Astrocyte of the cerebellum (primary cell): Measurements from ENCODE around the gene DIAPH1.

Experiments used
- DNase-seq: peaks from one replicate; pipeline ENCODE4 v3.0.0-alpha.2; 2011; ENCODE audit warnings: low read depth
- H3K4me3 ChIP-seq: 2 replicates; pipeline ENCODE4 v1.5.1; 2011; ENCODE audit warnings: mild to moderate bottlenecking, low read depth, low read length, moderate library complexity
- in situ Hi-C: cut with HindIII; loops from 2 replicates; pipeline ENCODE4 v1.10.0; 2017; ENCODE audit warnings: low sequenced_read_pairs
- TF ChIP-seq, protein P1 (sequence below): IDR thresholded peaks from 2 replicates; pipeline ENCODE4 v1.5.1; 2012; ENCODE audit warnings: low read length, low read depth, moderate library complexity, mild to moderate bottlenecking; ENCODE audit errors: missing control alignments

The DIAPH1 gene

DNA sequence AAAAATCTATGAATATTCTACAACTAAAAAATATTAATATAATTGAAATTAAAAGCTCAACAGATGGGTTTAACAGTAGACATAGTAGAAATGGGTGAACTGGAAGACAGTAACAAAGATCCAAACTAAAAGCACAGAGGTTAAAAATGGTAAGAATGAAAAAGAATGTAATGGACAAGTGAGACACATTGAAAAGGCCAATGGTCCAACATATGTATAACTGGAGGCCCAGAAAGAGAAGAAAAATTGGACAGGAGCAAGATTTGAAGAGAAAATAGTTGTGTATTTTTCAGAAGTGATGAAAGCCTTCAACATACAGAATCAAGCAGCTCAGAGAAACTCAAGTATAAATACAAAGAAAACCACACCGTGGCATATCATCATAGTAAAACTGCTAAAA lies 71.3 kb downstream of the DIAPH1 start:
- TF ChIP-seq, protein P1, sequence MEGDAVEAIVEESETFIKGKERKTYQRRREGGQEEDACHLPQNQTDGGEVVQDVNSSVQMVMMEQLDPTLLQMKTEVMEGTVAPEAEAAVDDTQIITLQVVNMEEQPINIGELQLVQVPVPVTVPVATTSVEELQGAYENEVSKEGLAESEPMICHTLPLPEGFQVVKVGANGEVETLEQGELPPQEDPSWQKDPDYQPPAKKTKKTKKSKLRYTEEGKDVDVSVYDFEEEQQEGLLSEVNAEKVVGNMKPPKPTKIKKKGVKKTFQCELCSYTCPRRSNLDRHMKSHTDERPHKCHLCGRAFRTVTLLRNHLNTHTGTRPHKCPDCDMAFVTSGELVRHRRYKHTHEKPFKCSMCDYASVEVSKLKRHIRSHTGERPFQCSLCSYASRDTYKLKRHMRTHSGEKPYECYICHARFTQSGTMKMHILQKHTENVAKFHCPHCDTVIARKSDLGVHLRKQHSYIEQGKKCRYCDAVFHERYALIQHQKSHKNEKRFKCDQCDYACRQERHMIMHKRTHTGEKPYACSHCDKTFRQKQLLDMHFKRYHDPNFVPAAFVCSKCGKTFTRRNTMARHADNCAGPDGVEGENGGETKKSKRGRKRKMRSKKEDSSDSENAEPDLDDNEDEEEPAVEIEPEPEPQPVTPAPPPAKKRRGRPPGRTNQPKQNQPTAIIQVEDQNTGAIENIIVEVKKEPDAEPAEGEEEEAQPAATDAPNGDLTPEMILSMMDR, result no peak
- DNase-seq, result no peak

DNA sequence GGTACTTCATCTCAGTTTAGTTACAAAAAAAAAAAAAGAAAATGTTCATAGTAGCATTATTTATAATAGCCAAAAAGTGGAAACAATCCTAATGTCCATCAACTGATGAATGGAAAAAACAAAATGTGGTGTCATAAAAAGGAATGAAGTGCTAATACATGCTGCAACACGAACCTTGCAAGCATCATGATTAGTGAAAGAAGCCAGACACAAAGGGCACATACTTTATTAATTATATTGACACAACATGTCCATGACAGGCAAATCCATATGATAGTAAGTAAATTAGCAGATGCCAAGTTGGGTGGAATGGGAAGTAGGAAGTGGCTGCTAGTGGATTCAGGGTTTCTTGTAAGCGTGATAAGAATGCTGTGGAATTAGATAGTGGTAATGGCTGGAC lies 75.7 kb downstream of the DIAPH1 start:
- in situ Hi-C loops, result no loop called here
- TF ChIP-seq, protein P1, result no peak
- no peak for DNase-seq
- no peak overlapping the region for H3K4me3 ChIP-seq

More for the DNA sequence above, 71.3 kb downstream of the DIAPH1 start:
- no peak overlapping the region for H3K4me3 ChIP-seq
- in situ Hi-C loops, result no loop called here

DNA sequence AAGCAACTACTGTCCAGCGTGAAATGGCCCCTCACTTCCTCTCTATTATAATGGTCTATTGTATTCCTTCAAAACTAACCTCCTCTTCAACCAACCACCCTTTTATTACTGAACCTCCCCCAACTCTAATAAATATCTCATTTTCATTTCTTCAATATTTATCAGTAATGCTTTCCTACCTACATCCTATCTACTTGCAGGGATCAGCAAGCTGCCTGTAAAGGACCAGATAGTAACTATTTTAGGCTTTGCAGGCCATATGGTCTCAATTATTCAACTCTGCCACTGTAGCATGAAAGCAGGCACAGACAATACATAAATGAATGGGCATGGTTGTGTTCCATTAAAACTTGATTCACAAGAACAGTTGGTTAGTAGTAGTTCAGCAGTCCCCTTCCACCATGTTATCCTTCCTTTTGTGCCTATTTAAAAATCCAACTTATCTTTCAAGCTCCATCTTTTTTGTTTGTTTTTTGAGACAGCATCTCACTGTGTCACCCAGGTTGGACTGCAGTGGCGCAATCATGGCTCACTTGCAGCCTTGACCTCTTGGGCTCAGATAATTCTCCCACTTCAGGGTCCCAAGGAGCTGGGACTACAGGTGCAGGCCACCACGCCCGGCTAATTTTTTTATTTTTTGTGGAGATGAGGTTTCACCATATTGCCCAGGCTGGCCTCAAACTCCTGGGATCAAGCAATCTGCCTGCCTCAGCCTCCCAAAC lies 84.1 kb downstream of the DIAPH1 start:
- no peak overlapping the region for H3K4me3 ChIP-seq
- TF ChIP-seq, protein P1, result no peak
- in situ Hi-C loops, result no loop called here
- DNase-seq, result no peak

DNA sequence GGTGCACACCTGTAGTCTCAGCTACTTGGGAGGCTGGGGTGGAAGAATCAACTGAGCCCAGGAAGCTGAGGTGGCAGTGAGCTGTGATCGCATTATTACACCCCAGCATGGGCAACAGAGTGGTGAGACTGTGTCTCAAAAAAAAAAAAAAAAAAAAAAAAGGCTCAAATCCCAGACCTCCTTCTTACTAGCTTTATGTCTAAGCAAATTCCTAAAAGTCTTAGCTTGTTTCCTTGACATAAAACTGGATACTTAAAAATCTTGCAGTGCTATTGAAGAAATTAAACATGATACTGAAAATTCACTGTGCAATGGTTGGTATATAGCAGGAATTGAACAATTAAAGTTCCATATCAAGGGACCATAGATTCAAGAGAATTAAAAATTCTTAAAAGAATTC lies 84.9 kb downstream of the DIAPH1 start:
- DNase-seq, result no peak
- TF ChIP-seq, protein P1, result no peak
- in situ Hi-C loops, result no loop called here
- no peak overlapping the region for H3K4me3 ChIP-seq

DNA sequence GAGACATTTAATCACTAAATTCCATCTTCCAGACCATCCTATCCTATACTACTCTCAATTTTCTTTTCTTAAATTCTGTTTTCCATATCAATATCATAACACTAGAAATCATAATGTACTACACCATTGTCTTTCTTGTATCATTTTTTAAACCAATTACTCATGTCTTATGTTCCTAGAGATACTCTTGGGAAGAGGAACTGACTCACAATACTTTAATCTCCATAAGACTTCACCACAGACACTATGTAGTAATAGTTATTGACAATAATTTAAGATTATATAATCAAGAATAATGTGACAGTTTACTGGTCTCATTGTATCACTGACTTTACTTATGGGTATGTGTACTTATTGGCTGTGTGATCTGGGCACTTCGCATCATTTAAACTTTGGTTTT lies 86.1 kb downstream of the DIAPH1 start:
- TF ChIP-seq, protein P1, result no peak
- no peak for DNase-seq
- no peak overlapping the region for H3K4me3 ChIP-seq
- in situ Hi-C loops, result no loop called here

DNA sequence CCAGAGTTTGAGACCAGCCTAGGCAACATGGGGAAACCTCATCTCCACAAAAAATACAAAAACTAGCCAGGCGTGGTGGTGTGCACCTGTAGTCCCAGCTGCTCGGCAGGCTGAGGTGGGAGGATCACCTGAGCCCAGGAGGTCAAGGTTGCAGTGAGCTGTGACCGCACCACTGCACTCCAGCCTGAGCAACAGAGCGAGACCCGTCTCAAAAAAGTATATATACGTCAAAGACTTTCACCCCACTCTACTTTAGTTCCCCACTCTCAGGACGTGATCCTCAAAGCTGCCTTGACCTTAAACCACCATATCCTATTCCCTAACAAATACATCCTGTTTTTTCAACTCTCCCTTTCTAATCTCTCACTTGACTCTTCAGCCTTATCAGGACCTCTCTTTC lies 88.9 kb downstream of the DIAPH1 start:
- in situ Hi-C loops, result no loop called here
- no peak for DNase-seq

More for the DNA sequence above, 88.9 kb downstream of the DIAPH1 start:
- TF ChIP-seq, protein P1, result no peak
- H3K4me3 ChIP-seq, result no peak overlapping the region
